ENCODE results near the gene PROM2.

Gene PROM2

GRCh38 chr2:95330794-95331338 is 56.6 kb downstream of the PROM2 start:
- Mint-ChIP-seq H3K4me3 (no peak overlapping the region), H3K27ac (no peak overlapping the region), H3K4me1 (no peaks in the 10 kb centered on the region), H3K9me3 (peaks cover 0 to 3% of the 10 kb centered on the region in 2 donors), H3K27me3 (no peaks in the 10 kb centered on the region)
- ATAC-seq (no peak), DNase-seq (no peak)

GRCh38 chr2:95331606-95332005 is 57.4 kb downstream of the PROM2 start:
- H3K27me3 Mint-ChIP-seq, result no peaks in the 10 kb centered on the region
- H3K27ac Mint-ChIP-seq, result no peak overlapping the region
- H3K9me3 Mint-ChIP-seq, result no peaks in the 10 kb centered on the region
- ATAC-seq (no peak), DNase-seq (no peak)
- H3K4me3 Mint-ChIP-seq, result no peak overlapping the region
- H3K4me1 Mint-ChIP-seq, result no peaks in the 10 kb centered on the region

- Mint-ChIP-seq H3K4me3 (no peak overlapping the region), H3K4me1 (no peaks in the 10 kb centered on the region), H3K27me3 (no peaks in the 10 kb centered on the region), H3K27ac (no peak overlapping the region), H3K9me3 (no peaks in the 10 kb centered on the region)
- DNase-seq (no peak), ATAC-seq (no peak)
Measured at GRCh38 chr2:95332036-95332435, 57.8 kb downstream of the PROM2 start.

- no peak for DNase-seq
- no peaks in the 10 kb centered on the region for H3K9me3 Mint-ChIP-seq
- H3K27ac Mint-ChIP-seq, result no peak overlapping the region
- H3K27me3 Mint-ChIP-seq, result no peaks in the 10 kb centered on the region
- H3K4me1 Mint-ChIP-seq, result no peaks in the 10 kb centered on the region
- H3K4me3 Mint-ChIP-seq, result no peak overlapping the region
- ATAC-seq, result no peak
Measured at GRCh38 chr2:95333056-95333455, 58.8 kb downstream of the PROM2 start.

GRCh38 chr2:95333888-95334338 is 59.7 kb downstream of the PROM2 start:
- Mint-ChIP-seq H3K4me1 (no peaks in the 10 kb centered on the region), H3K4me3 (no peak overlapping the region), H3K27me3 (no peaks in the 10 kb centered on the region), H3K9me3 (no peaks in the 10 kb centered on the region), H3K27ac (peak overlapping the region in 1 of 2 donors; percentile 15)
- DNase-seq (no peak), ATAC-seq (no peak)

GRCh38 chr2:95334916-95335641 is 60.8 kb downstream of the PROM2 start:
- no peak for ATAC-seq
- DNase-seq, result no peak

GRCh38 chr2:95336406-95336805 is 62.2 kb downstream of the PROM2 start:
- Mint-ChIP-seq H3K27me3 (peaks cover under 1% of the 10 kb centered on the region), H3K4me1 (no peaks in the 10 kb centered on the region), H3K4me3 (no peak overlapping the region), H3K9me3 (no peaks in the 10 kb centered on the region), H3K27ac (no peak overlapping the region)
- no peak for ATAC-seq
- no peak for DNase-seq

More at GRCh38 chr2:95334916-95335641, 60.8 kb downstream of the PROM2 start:
- no peaks in the 10 kb centered on the region for H3K9me3 Mint-ChIP-seq
- H3K4me3 Mint-ChIP-seq, result no peak overlapping the region
- no peaks in the 10 kb centered on the region for H3K4me1 Mint-ChIP-seq
- H3K27me3 Mint-ChIP-seq, result no peaks in the 10 kb centered on the region
- H3K27ac Mint-ChIP-seq, result no peak overlapping the region

GRCh38 chr2:95337829-95338228 is 63.6 kb downstream of the PROM2 start:
- Mint-ChIP-seq H3K9me3 (no peaks in the 10 kb centered on the region), H3K4me1 (no peaks in the 10 kb centered on the region), H3K4me3 (no peak overlapping the region), H3K27me3 (peaks cover 13% of the 10 kb centered on the region), H3K27ac (no peak overlapping the region)
- ATAC-seq (no peak), DNase-seq (no peak)
